ENCODE measurements around the gene OBSCN. TPM values are rescaled to one million over a fixed set of nuclear protein-coding genes. Genes with fewer than 3 reads are reported as not detected.

OBSCN gene
- total RNA-seq, 1 donor from 2014 or later = 39.4 TPM

- ATAC-seq (no peak), DNase-seq (peak; percentile 56)
- Histone ChIP-seq H3K4me1 (peaks cover 4% of the 10 kb centered on the region), H3K36me3 (peaks cover 6% of the 10 kb centered on the region), H3K9me3 (no peaks in the 10 kb centered on the region), H3K27me3 (no peaks in the 10 kb centered on the region), H3K27ac (no peak overlapping the region), H3K4me3 (no peak overlapping the region)
- no peak for TF ChIP-seq CTCF (IDR thresholded peaks at IDR 0.05)
- intact Hi-C loops (cut with DNase I) = no loop called here
These were observed 70.6 kb downstream of the OBSCN start for GRCh38 chr1:228278432-228278941.

- intact Hi-C loops (cut with DNase I) = no loop called here
- Histone ChIP-seq H3K9me3 (no peaks in the 10 kb centered on the region), H3K4me3 (no peak overlapping the region), H3K4me1 (peaks cover 4% of the 10 kb centered on the region), H3K27ac (no peak overlapping the region), H3K36me3 (peaks cover 13% of the 10 kb centered on the region), H3K27me3 (no peaks in the 10 kb centered on the region)
- DNase-seq (peak; percentile 64), ATAC-seq (no peak)
- no peak for TF ChIP-seq CTCF (IDR thresholded peaks at IDR 0.05)
These were observed 71.3 kb downstream of the OBSCN start for GRCh38 chr1:228279011-228279721.

DNA sequence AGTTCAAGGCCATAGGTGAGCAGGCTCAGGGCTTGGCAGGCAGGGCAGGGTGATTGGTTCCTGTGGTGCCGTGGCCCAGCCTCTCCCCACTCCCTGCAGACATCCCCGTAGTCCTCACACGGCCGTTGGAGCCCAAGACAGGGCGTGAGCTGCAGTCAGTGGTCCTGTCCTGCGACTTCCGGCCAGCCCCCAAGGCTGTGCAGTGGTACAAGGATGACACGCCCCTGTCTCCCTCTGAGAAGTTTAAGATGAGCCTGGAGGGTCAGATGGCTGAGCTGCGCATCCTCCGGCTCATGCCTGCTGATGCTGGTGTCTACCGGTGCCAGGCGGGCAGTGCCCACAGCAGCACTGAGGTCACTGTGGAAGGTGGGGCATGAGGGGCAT, 71.9 kb downstream of the OBSCN start:
- H3K9me3 ChIP-seq = no peaks in the 10 kb centered on the region
- H3K27me3 ChIP-seq = no peaks in the 10 kb centered on the region
- no peak for ATAC-seq
- no peak for TF ChIP-seq CTCF (IDR thresholded peaks at IDR 0.05)
- peaks cover 13% of the 10 kb centered on the region for H3K36me3 ChIP-seq
- peaks cover 4% of the 10 kb centered on the region for H3K4me1 ChIP-seq
- peak; percentile 52 for DNase-seq
- H3K4me3 ChIP-seq = no peak overlapping the region
- H3K27ac ChIP-seq = no peak overlapping the region
- intact Hi-C loops (cut with DNase I) = no loop called here

GRCh38 chr1:228280106-228280901, 72.5 kb downstream of the OBSCN start:
- intact Hi-C loops (cut with DNase I) = no loop called here
- H3K9me3 ChIP-seq = no peaks in the 10 kb centered on the region
- H3K4me3 ChIP-seq = no peak overlapping the region
- no peak for TF ChIP-seq CTCF (IDR thresholded peaks at IDR 0.05)
- H3K27ac ChIP-seq = no peak overlapping the region
- no peaks in the 10 kb centered on the region for H3K4me1 ChIP-seq
- DNase-seq (peak; percentile 52), ATAC-seq (no peak)
- H3K27me3 ChIP-seq = no peaks in the 10 kb centered on the region
- H3K36me3 ChIP-seq = peaks cover 13% of the 10 kb centered on the region

GRCh38 chr1:228280961-228281591, 73.2 kb downstream of the OBSCN start:
- Histone ChIP-seq H3K4me3 (no peak overlapping the region), H3K27ac (no peak overlapping the region), H3K27me3 (no peaks in the 10 kb centered on the region), H3K4me1 (no peaks in the 10 kb centered on the region), H3K36me3 (peaks cover 13% of the 10 kb centered on the region), H3K9me3 (no peaks in the 10 kb centered on the region)
- no peak for ATAC-seq
- intact Hi-C loops (cut with DNase I) = no loop called here
- TF ChIP-seq CTCF (IDR thresholded peaks at IDR 0.05) = no peak
- peak; percentile 51 for DNase-seq
